Osteocyte (in vitro differentiated cells): Measurements from ENCODE around the gene CDCP1. TPM values are rescaled to one million over a fixed set of nuclear protein-coding genes. Genes with fewer than 3 reads are reported as not detected.

Source experiments
- DNase-seq: peaks from one replicate; pipeline ENCODE4 v3.0.0; 2021; ENCODE audit warnings: mixed read lengths; ENCODE audit not compliant: unreplicated experiment; ENCODE audit errors: extremely low spot score
- H3K27ac Mint-ChIP-seq: one replicate; pipeline ENCODE4 v1.8.0; 2021; ENCODE audit warnings: mild to moderate bottlenecking, mixed read lengths; ENCODE audit not compliant: unreplicated experiment
- H3K27me3 Mint-ChIP-seq: one replicate; pipeline ENCODE4 v1.8.0; 2021; ENCODE audit warnings: mixed read lengths; ENCODE audit not compliant: unreplicated experiment
- H3K36me3 Mint-ChIP-seq: one replicate; pipeline ENCODE4 v1.8.0; 2021; ENCODE audit warnings: mixed read lengths; ENCODE audit not compliant: unreplicated experiment
- H3K4me1 Mint-ChIP-seq: one replicate; pipeline ENCODE4 v1.8.0; 2021; ENCODE audit warnings: mixed read lengths; ENCODE audit not compliant: unreplicated experiment
- H3K4me3 Mint-ChIP-seq: one replicate; pipeline ENCODE4 v1.8.0; 2021; ENCODE audit warnings: mild to moderate bottlenecking, moderate library complexity, mixed read lengths; ENCODE audit not compliant: unreplicated experiment
- H3K9me3 Mint-ChIP-seq: one replicate; pipeline ENCODE4 v1.8.0; 2021; ENCODE audit warnings: mixed read lengths; ENCODE audit not compliant: unreplicated experiment
- CTCF ChIP-seq: fragments of 200-600 bp; sonication (generic); IDR thresholded peaks from 2 replicates; pipeline ENCODE4 v1.5.0; 2021; ENCODE audit warnings: antibody characterized with exemption, mild to moderate bottlenecking, moderate library complexity
- total RNA-seq: library from RNA; stranded (reverse); gene quantifications from 2 replicates; pipeline ENCODE4 v1.2.1, GENCODE V29; 2021

The CDCP1 gene
- total RNA-seq, 1 donor from 2014 or later: 2.3 TPM

GRCh38 chr3:45179163-45179562 lies 33.0 kb upstream of the CDCP1 start:
- peak overlapping the region; percentile 86 for H3K27ac Mint-ChIP-seq
- no peak overlapping the region for H3K4me3 Mint-ChIP-seq
- DNase-seq: no peak
- H3K4me1 Mint-ChIP-seq: peaks cover 76% of the 10 kb centered on the region
- H3K9me3 Mint-ChIP-seq: no peaks in the 10 kb centered on the region
- no peaks in the 10 kb centered on the region for H3K27me3 Mint-ChIP-seq
- H3K36me3 Mint-ChIP-seq: no peaks in the 10 kb centered on the region
- no peak for TF ChIP-seq CTCF

GRCh38 chr3:45178183-45179023 lies 32.2 kb upstream of the CDCP1 start:
- H3K4me1 Mint-ChIP-seq: peaks cover 74% of the 10 kb centered on the region
- peak; percentile 90 for DNase-seq
- no peaks in the 10 kb centered on the region for H3K36me3 Mint-ChIP-seq
- H3K9me3 Mint-ChIP-seq: no peaks in the 10 kb centered on the region
- TF ChIP-seq CTCF: no peak
- no peak overlapping the region for H3K4me3 Mint-ChIP-seq
- H3K27ac Mint-ChIP-seq: peak overlapping the region; percentile 86
- no peaks in the 10 kb centered on the region for H3K27me3 Mint-ChIP-seq

GRCh38 chr3:45176912-45177311 lies 30.7 kb upstream of the CDCP1 start:
- H3K4me1 Mint-ChIP-seq: peaks cover 64% of the 10 kb centered on the region
- H3K36me3 Mint-ChIP-seq: no peaks in the 10 kb centered on the region
- no peaks in the 10 kb centered on the region for H3K9me3 Mint-ChIP-seq
- TF ChIP-seq CTCF: no peak
- H3K4me3 Mint-ChIP-seq: no peak overlapping the region
- no peak for DNase-seq
- peak overlapping the region; percentile 34 for H3K27ac Mint-ChIP-seq
- H3K27me3 Mint-ChIP-seq: no peaks in the 10 kb centered on the region

- Mint-ChIP-seq H3K27me3 (no peaks in the 10 kb centered on the region), H3K9me3 (no peaks in the 10 kb centered on the region), H3K4me3 (no peak overlapping the region), H3K27ac (no peak overlapping the region), H3K36me3 (no peaks in the 10 kb centered on the region), H3K4me1 (peaks cover 60% of the 10 kb centered on the region)
- DNase-seq: no peak
- no peak for TF ChIP-seq CTCF
These were observed 28.1 kb upstream of the CDCP1 start for GRCh38 chr3:45174234-45174633.

GRCh38 chr3:45173776-45174175 lies 27.6 kb upstream of the CDCP1 start:
- no peak overlapping the region for H3K4me3 Mint-ChIP-seq
- peaks cover 60% of the 10 kb centered on the region for H3K4me1 Mint-ChIP-seq
- H3K27ac Mint-ChIP-seq: no peak overlapping the region

More at GRCh38 chr3:45173776-45174175, 27.6 kb upstream of the CDCP1 start:
- no peaks in the 10 kb centered on the region for H3K9me3 Mint-ChIP-seq
- TF ChIP-seq CTCF: no peak
- no peaks in the 10 kb centered on the region for H3K36me3 Mint-ChIP-seq
- no peak for DNase-seq
- no peaks in the 10 kb centered on the region for H3K27me3 Mint-ChIP-seq
